Lower lobe of right lung (tissue), 2 donors: ENCODE data around the gene RDH12. TPM values are rescaled to one million over a fixed set of nuclear protein-coding genes. Genes with fewer than 3 reads are reported as not detected.

ENCODE experiments used
- ATAC-seq, 2 donors: fragments of 200-7000 bp; cut with Tn5 transposase; one replicate each; pipeline ENCODE4 v1.9.1; 2020 to 2022; ENCODE audit warnings: mild to moderate bottlenecking in 2 of 2, moderate library complexity in 2 of 2
- DNase-seq: peaks from one replicate; pipeline ENCODE4 v3.0.0-alpha.2; 2020
- H3K27ac ChIP-seq: fragments of 200-600 bp; one replicate; pipeline ENCODE4 v1.8.0; 2022
- H3K27me3 ChIP-seq: fragments of 200-600 bp; one replicate; pipeline ENCODE4 v1.8.0; 2022; ENCODE audit warnings: low read depth
- H3K36me3 ChIP-seq: fragments of 200-600 bp; one replicate; pipeline ENCODE4 v1.8.0; 2022; ENCODE audit warnings: mild to moderate bottlenecking
- H3K4me1 ChIP-seq: fragments of 200-600 bp; one replicate; pipeline ENCODE4 v1.8.0; 2022
- H3K4me3 ChIP-seq: fragments of 200-600 bp; one replicate; pipeline ENCODE4 v1.8.0; 2022; ENCODE audit warnings: mild to moderate bottlenecking
- H3K9me3 ChIP-seq: fragments of 200-600 bp; one replicate; pipeline ENCODE4 v1.8.0; 2022
- CTCF ChIP-seq: fragments of 200-600 bp; IDR thresholded peaks from one replicate; pipeline ENCODE4 v1.8.0; 2022; ENCODE audit warnings: antibody characterized with exemption, mild to moderate bottlenecking
- intact Hi-C: fragments of 100-400 bp; cut with DNase I; formaldehyde crosslinking; loops from one replicate; pipeline ENCODE4 v1.11.0; 2022
- total RNA-seq: library from RNA; stranded (reverse); fragmentation: NEBNext Ultra II Directional; extraction: Animal tissue kit (Norgen Biotek cat#: 25700); gene quantifications from one replicate; pipeline ENCODE4 v1.2.1, GENCODE V29; 2021
- donor health status: DM: no; HTN: yes; CAD: no; lungs with severe emphysema.

RDH12 gene
- total RNA-seq, 1 donor from 2014 or later: 0.38 TPM

- H3K36me3 ChIP-seq: no peaks in the 10 kb centered on the region
- no peak overlapping the region for H3K4me3 ChIP-seq
- TF ChIP-seq CTCF: no peak
- ATAC-seq: no peak
- intact Hi-C loops: no loop called here
- no peak for DNase-seq
- no peaks in the 10 kb centered on the region for H3K27me3 ChIP-seq
- no peak overlapping the region for H3K27ac ChIP-seq
- no peaks in the 10 kb centered on the region for H3K4me1 ChIP-seq
- no peaks in the 10 kb centered on the region for H3K9me3 ChIP-seq
These were observed 25.7 kb downstream of the RDH12 start for GRCh38 chr14:67727361-67727760.

- no peaks in the 10 kb centered on the region for H3K36me3 ChIP-seq
These were observed 26.6 kb downstream of the RDH12 start for GRCh38 chr14:67728258-67728657.

GRCh38 chr14:67729072-67729885 is 27.6 kb downstream of the RDH12 start:
- no peak overlapping the region for H3K27ac ChIP-seq
- DNase-seq (peak; percentile 57), ATAC-seq (peak; percentile 76 to 83)
- H3K9me3 ChIP-seq: no peaks in the 10 kb centered on the region
- no peak for TF ChIP-seq CTCF
- H3K4me1 ChIP-seq: no peaks in the 10 kb centered on the region
- H3K27me3 ChIP-seq: no peaks in the 10 kb centered on the region
- no peaks in the 10 kb centered on the region for H3K36me3 ChIP-seq
- H3K4me3 ChIP-seq: no peak overlapping the region
- intact Hi-C loops: no loop called here

More at GRCh38 chr14:67728258-67728657, 26.6 kb downstream of the RDH12 start:
- Histone ChIP-seq H3K27me3 (no peaks in the 10 kb centered on the region), H3K27ac (no peak overlapping the region), H3K9me3 (no peaks in the 10 kb centered on the region), H3K4me1 (no peaks in the 10 kb centered on the region), H3K4me3 (no peak overlapping the region)
- no peak for TF ChIP-seq CTCF
- DNase-seq: no peak
- intact Hi-C loops: no loop called here
- ATAC-seq: no peak

- H3K9me3 ChIP-seq: no peaks in the 10 kb centered on the region
- peaks cover 5% of the 10 kb centered on the region for H3K4me1 ChIP-seq
- ATAC-seq (no peak), DNase-seq (no peak)
- TF ChIP-seq CTCF: no peak
- no peaks in the 10 kb centered on the region for H3K27me3 ChIP-seq
- H3K36me3 ChIP-seq: no peaks in the 10 kb centered on the region
- no peak overlapping the region for H3K4me3 ChIP-seq
- intact Hi-C loops: no loop called here
- no peak overlapping the region for H3K27ac ChIP-seq
These were observed 31.9 kb downstream of the RDH12 start for GRCh38 chr14:67733616-67734015.

GRCh38 chr14:67734675-67735074 is 33.0 kb downstream of the RDH12 start:
- no peak overlapping the region for H3K4me3 ChIP-seq
- TF ChIP-seq CTCF: no peak
- peaks cover 5% of the 10 kb centered on the region for H3K4me1 ChIP-seq
- H3K9me3 ChIP-seq: no peaks in the 10 kb centered on the region
- no peak overlapping the region for H3K27ac ChIP-seq
- H3K36me3 ChIP-seq: no peaks in the 10 kb centered on the region
- DNase-seq (no peak), ATAC-seq (no peak)
- intact Hi-C loops: no loop called here
- H3K27me3 ChIP-seq: no peaks in the 10 kb centered on the region
